Activated CD4-positive, alpha-beta T cell treated with anti-CD3 and anti-CD28 coated beads, Interleukin-2, amount 10 ng/mL, durations not matched to agents 7 days and 5 days (primary cell): ENCODE data around the gene TVP23C. TPM values are rescaled to one million over a fixed set of nuclear protein-coding genes. Genes with fewer than 3 reads are reported as not detected.

Source experiments
- CTCF ChIA-PET: fragments of 350-600 bp; sonication (Branson Sonifier 250); formaldehyde crosslinking; loops from one replicate; lab custom pipeline; 2021; ENCODE audit warnings: antibody characterized with exemption; lab: Charles Lee
- POLR2A ChIA-PET: fragments of 350-600 bp; sonication (Branson Sonifier 250); formaldehyde crosslinking; loops from one replicate; lab custom pipeline; 2021; ENCODE audit warnings: antibody characterized with exemption; lab: Charles Lee
- DNase-seq: peaks from one replicate; pipeline ENCODE4 v3.0.0-alpha.2; 2020
- H3K27ac Mint-ChIP-seq: one replicate; pipeline ENCODE4 v1.8.0; 2021; ENCODE audit warnings: mild to moderate bottlenecking, moderate library complexity, mixed read lengths
- H3K27me3 Mint-ChIP-seq: one replicate; pipeline ENCODE4 v1.8.0; 2021; ENCODE audit warnings: mixed read lengths
- H3K36me3 Mint-ChIP-seq: one replicate; pipeline ENCODE4 v1.8.0; 2021; ENCODE audit warnings: low read depth, mixed read lengths
- H3K4me1 Mint-ChIP-seq: one replicate; pipeline ENCODE4 v1.8.0; 2021; ENCODE audit warnings: mixed read lengths
- H3K4me3 Mint-ChIP-seq: one replicate; pipeline ENCODE4 v1.8.0; 2021; ENCODE audit warnings: mild to moderate bottlenecking, moderate library complexity, mixed read lengths
- H3K9me3 Mint-ChIP-seq: one replicate; pipeline ENCODE4 v1.8.0; 2021; ENCODE audit warnings: mixed read lengths
- total RNA-seq, 2 experiments: library from RNA; stranded (reverse); gene quantifications; one replicate each; pipeline ENCODE4 v1.2.3, GENCODE V29; 2021

Gene TVP23C
- total RNA-seq, 2 experiments from 2014 or later = 5.0 to 7.0 TPM

GRCh38 chr17:15482476-15482875 is 80.8 kb downstream of the TVP23C start:
- H3K27ac Mint-ChIP-seq = no peak overlapping the region
- H3K4me1 Mint-ChIP-seq = no peaks in the 10 kb centered on the region
- H3K36me3 Mint-ChIP-seq = no peaks in the 10 kb centered on the region
- DNase-seq = no peak
- H3K9me3 Mint-ChIP-seq = no peaks in the 10 kb centered on the region
- POLR2A ChIA-PET = no interaction called here
- no peak overlapping the region for H3K4me3 Mint-ChIP-seq
- no peaks in the 10 kb centered on the region for H3K27me3 Mint-ChIP-seq
- CTCF ChIA-PET = no interaction called here

GRCh38 chr17:15481481-15481880 is 81.8 kb downstream of the TVP23C start:
- H3K9me3 Mint-ChIP-seq = no peaks in the 10 kb centered on the region
- no peaks in the 10 kb centered on the region for H3K36me3 Mint-ChIP-seq
- no peaks in the 10 kb centered on the region for H3K27me3 Mint-ChIP-seq
- CTCF ChIA-PET = no interaction called here
- no peak overlapping the region for H3K4me3 Mint-ChIP-seq
- no peaks in the 10 kb centered on the region for H3K4me1 Mint-ChIP-seq
- H3K27ac Mint-ChIP-seq = no peak overlapping the region
- no peak for DNase-seq
- POLR2A ChIA-PET = no interaction called here

GRCh38 chr17:15480204-15480603 is 83.1 kb downstream of the TVP23C start:
- POLR2A ChIA-PET = no interaction called here
- CTCF ChIA-PET = interaction anchor here (0.7 to 1.1 kb wide), 2 partner anchors 9 to 23 kb away, joined by 3 to 4 read pairs; no protein-coding TSS in a partner anchor
- H3K4me3 Mint-ChIP-seq = no peak overlapping the region
- no peaks in the 10 kb centered on the region for H3K9me3 Mint-ChIP-seq
- H3K27ac Mint-ChIP-seq = no peak overlapping the region
- H3K27me3 Mint-ChIP-seq = no peaks in the 10 kb centered on the region
- H3K4me1 Mint-ChIP-seq = no peaks in the 10 kb centered on the region
- no peaks in the 10 kb centered on the region for H3K36me3 Mint-ChIP-seq
- no peak for DNase-seq

- Mint-ChIP-seq H3K27me3 (no peaks in the 10 kb centered on the region), H3K27ac (no peak overlapping the region), H3K9me3 (no peaks in the 10 kb centered on the region), H3K36me3 (no peaks in the 10 kb centered on the region), H3K4me1 (no peaks in the 10 kb centered on the region), H3K4me3 (no peak overlapping the region)
- DNase-seq = no peak
- POLR2A ChIA-PET = no interaction called here
- CTCF ChIA-PET = interaction anchor here (1.1 kb wide), 1 partner anchor 9 kb away, joined by 3 read pairs; no protein-coding TSS in a partner anchor
Observed at GRCh38 chr17:15479703-15480102, 83.6 kb downstream of the TVP23C start.

GRCh38 chr17:15478845-15479244 is 84.4 kb downstream of the TVP23C start:
- Mint-ChIP-seq H3K27ac (no peak overlapping the region), H3K4me3 (no peak overlapping the region), H3K4me1 (no peaks in the 10 kb centered on the region), H3K27me3 (no peaks in the 10 kb centered on the region), H3K9me3 (no peaks in the 10 kb centered on the region), H3K36me3 (no peaks in the 10 kb centered on the region)
- CTCF ChIA-PET = no interaction called here
- POLR2A ChIA-PET = no interaction called here
- DNase-seq = no peak

GRCh38 chr17:15475631-15476354 is 87.5 kb downstream of the TVP23C start:
- H3K4me3 Mint-ChIP-seq = no peak overlapping the region
- no peaks in the 10 kb centered on the region for H3K27me3 Mint-ChIP-seq
- no peaks in the 10 kb centered on the region for H3K9me3 Mint-ChIP-seq
- H3K27ac Mint-ChIP-seq = no peak overlapping the region
- no peaks in the 10 kb centered on the region for H3K36me3 Mint-ChIP-seq
- DNase-seq = no peak
- ChIA-PET CTCF (no interaction called here), POLR2A (no interaction called here)
- no peaks in the 10 kb centered on the region for H3K4me1 Mint-ChIP-seq

- H3K27ac Mint-ChIP-seq = no peak overlapping the region
- no peaks in the 10 kb centered on the region for H3K4me1 Mint-ChIP-seq
- H3K4me3 Mint-ChIP-seq = no peak overlapping the region
- POLR2A ChIA-PET = no interaction called here
- DNase-seq = no peak
- CTCF ChIA-PET = no interaction called here
- H3K9me3 Mint-ChIP-seq = no peaks in the 10 kb centered on the region
- H3K36me3 Mint-ChIP-seq = no peaks in the 10 kb centered on the region
- H3K27me3 Mint-ChIP-seq = no peaks in the 10 kb centered on the region
Observed at GRCh38 chr17:15472891-15473290, 90.4 kb downstream of the TVP23C start.

- Mint-ChIP-seq H3K27ac (no peak overlapping the region), H3K4me3 (no peak overlapping the region), H3K4me1 (no peaks in the 10 kb centered on the region), H3K27me3 (no peaks in the 10 kb centered on the region), H3K9me3 (no peaks in the 10 kb centered on the region), H3K36me3 (no peaks in the 10 kb centered on the region)
- POLR2A ChIA-PET = no interaction called here
- CTCF ChIA-PET = no interaction called here
- no peak for DNase-seq
Observed at GRCh38 chr17:15470536-15470935, 92.7 kb downstream of the TVP23C start.

GRCh38 chr17:15469260-15469659 is 94.0 kb downstream of the TVP23C start:
- H3K27ac Mint-ChIP-seq = no peak overlapping the region
- ChIA-PET POLR2A (no interaction called here), CTCF (no interaction called here)
- H3K9me3 Mint-ChIP-seq = no peaks in the 10 kb centered on the region
- no peaks in the 10 kb centered on the region for H3K36me3 Mint-ChIP-seq
- DNase-seq = no peak
- no peaks in the 10 kb centered on the region for H3K27me3 Mint-ChIP-seq
- no peaks in the 10 kb centered on the region for H3K4me1 Mint-ChIP-seq
- H3K4me3 Mint-ChIP-seq = no peak overlapping the region

- ChIA-PET POLR2A (no interaction called here), CTCF (no interaction called here)
- no peaks in the 10 kb centered on the region for H3K4me1 Mint-ChIP-seq
- H3K4me3 Mint-ChIP-seq = no peak overlapping the region
- no peaks in the 10 kb centered on the region for H3K27me3 Mint-ChIP-seq
- H3K36me3 Mint-ChIP-seq = no peaks in the 10 kb centered on the region
- no peak for DNase-seq
- no peak overlapping the region for H3K27ac Mint-ChIP-seq
- no peaks in the 10 kb centered on the region for H3K9me3 Mint-ChIP-seq
Observed at GRCh38 chr17:15468126-15468525, 95.2 kb downstream of the TVP23C start.

GRCh38 chr17:15467592-15467991 is 95.7 kb downstream of the TVP23C start, which contains the start of gene CDRT4:
CDRT4 (minus strand) TSS chr17:15467621; CDS start chr17:15440238, 27,383 bp downstream.
- Mint-ChIP-seq H3K4me1 (no peaks in the 10 kb centered on the region), H3K27me3 (no peaks in the 10 kb centered on the region)

GRCh38 chr17:15466131-15466530 is 97.2 kb downstream of the TVP23C start:
- Mint-ChIP-seq H3K4me3 (no peak overlapping the region), H3K27ac (no peak overlapping the region), H3K4me1 (no peaks in the 10 kb centered on the region), H3K27me3 (no peaks in the 10 kb centered on the region), H3K9me3 (no peaks in the 10 kb centered on the region), H3K36me3 (no peaks in the 10 kb centered on the region)
- ChIA-PET CTCF (no interaction called here), POLR2A (no interaction called here)
- DNase-seq = no peak

More at GRCh38 chr17:15467592-15467991, 95.7 kb downstream of the TVP23C start, which contains the start of gene CDRT4:
- CTCF ChIA-PET = no interaction called here
- no peak within 1 kb of the TSS for H3K4me3 Mint-ChIP-seq
- POLR2A ChIA-PET = no interaction called here
- H3K27ac Mint-ChIP-seq = no peak within 1 kb of the TSS
- no peaks in the 10 kb centered on the region for H3K9me3 Mint-ChIP-seq
- no peaks in the 10 kb centered on the region for H3K36me3 Mint-ChIP-seq
- DNase-seq = no peak

- CTCF ChIA-PET = no interaction called here
- no peak for DNase-seq
- no peaks in the 10 kb centered on the region for H3K9me3 Mint-ChIP-seq
- H3K27ac Mint-ChIP-seq = no peak overlapping the region
- no peaks in the 10 kb centered on the region for H3K4me1 Mint-ChIP-seq
- H3K4me3 Mint-ChIP-seq = no peak overlapping the region
- H3K36me3 Mint-ChIP-seq = no peaks in the 10 kb centered on the region
- POLR2A ChIA-PET = no interaction called here
- H3K27me3 Mint-ChIP-seq = no peaks in the 10 kb centered on the region
Observed at GRCh38 chr17:15465045-15465701, 98.1 kb downstream of the TVP23C start.
